COLO829 (cell line): ENCODE results near the gene SKA2.
A peak's percentile ranks its signal among the peaks of the same experiment; 100 is the strongest.
"Not testable (repeated sequence)": the region's sequence is repeated elsewhere in the genome, so short reads cannot be mapped to it uniquely, and the experiment has no call there.

Experiments used
- DNase-seq: peaks from one replicate; pipeline ENCODE4 v3.0.0; 2012; ENCODE audit warnings: low spot score

Gene SKA2

DNA sequence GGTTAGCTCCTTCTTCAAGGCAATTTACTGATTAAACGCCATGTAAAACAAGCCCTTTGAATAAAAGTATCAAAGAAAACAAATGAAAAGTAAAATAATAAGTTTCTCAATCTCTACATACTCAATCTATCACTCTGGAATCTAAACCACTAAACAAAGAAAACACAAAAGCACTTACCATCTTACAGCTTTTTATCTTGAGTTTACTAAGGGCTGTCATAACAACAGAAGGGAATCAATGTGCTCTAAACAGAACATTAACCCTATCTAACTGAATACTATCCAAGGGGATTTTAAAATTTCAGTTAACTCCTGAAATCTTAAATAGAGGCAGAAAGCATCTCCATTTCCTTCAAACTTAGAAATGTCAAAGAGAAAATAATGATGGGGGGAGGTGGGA, 3.4 kb downstream of the SKA2 start:
- no peak for DNase-seq

DNA sequence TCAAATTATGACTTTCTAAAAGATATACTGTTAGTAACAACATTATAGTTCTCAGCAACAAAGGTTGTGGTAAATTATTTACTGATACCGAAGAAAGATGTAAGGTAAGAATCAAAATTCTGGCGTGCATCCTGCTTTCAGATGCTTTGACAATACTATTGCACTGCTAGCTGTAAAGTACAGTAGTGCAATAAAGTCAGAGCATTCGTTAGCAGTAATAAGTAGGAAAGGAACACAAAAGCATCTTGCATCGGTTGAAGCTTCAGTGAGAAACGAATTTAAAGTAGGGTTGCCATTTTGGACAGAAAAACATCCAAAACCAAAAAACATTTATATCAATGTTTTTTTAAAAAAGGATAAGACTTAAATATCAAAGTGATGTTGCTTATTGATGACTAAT, 4.0 kb downstream of the SKA2 start:
- no peak for DNase-seq

DNA sequence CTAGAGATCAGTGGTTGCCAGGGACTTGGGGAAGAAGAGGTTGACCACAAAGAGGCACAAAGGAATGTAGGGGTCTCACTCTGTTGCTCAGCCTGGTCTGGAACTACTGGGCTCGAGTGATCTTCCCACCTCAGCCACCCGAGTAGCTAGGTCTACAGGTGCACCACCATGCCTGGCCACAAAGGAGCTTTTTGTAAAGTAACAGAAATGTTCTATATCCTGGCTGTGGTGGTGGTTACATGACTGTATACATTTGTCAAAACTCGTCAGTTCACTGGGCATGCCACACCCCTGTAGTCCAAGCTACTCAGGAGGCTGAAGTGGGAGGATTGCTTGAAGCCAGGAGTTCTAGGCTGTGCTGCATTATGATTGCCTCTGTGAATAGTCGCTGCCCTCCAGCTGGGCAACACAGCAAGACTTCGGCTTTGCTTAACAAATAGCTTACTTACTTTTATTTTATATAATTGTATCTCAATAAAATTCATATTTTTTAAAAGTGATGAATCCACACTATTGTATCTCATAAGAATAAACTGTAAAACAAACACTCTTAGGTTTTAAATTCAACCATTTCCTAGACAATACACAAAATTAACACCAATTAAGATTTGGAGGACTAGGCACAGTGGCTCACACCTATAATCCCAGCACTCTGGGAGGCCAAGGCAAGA, 5.0 kb downstream of the SKA2 start:
- DNase-seq: no peak

DNA sequence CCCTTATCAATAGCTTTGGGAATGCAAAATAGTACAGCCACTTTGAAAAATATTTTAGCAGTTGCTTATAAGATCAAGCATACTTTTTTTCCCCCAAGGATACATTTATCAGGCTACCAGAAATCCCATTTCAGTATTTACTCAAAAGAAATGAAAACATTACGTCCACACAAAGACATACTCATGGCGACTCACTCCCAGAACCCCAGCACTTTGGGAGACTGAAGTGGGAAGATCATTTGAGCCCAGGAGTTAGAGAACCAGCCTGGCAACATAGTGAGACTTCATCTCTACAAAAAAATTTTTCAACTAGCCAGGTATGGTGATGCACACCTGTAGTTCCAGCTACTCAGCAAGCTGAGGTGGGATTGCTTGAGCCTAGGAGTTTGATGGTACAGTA, 5.9 kb downstream of the SKA2 start:
- no peak for DNase-seq

- DNase-seq: no peak
Measured at GRCh38 chr17:59145571-59146096, 9.4 kb downstream of the SKA2 start.

- DNase-seq: no peak
Measured at GRCh38 chr17:59141860-59142259, 13.1 kb downstream of the SKA2 start.

GRCh38 chr17:59139939-59140338, 15.0 kb downstream of the SKA2 start:
- DNase-seq: no peak

- not testable (repeated sequence) for DNase-seq
Measured at GRCh38 chr17:59138339-59138738, 16.6 kb downstream of the SKA2 start.

DNA sequence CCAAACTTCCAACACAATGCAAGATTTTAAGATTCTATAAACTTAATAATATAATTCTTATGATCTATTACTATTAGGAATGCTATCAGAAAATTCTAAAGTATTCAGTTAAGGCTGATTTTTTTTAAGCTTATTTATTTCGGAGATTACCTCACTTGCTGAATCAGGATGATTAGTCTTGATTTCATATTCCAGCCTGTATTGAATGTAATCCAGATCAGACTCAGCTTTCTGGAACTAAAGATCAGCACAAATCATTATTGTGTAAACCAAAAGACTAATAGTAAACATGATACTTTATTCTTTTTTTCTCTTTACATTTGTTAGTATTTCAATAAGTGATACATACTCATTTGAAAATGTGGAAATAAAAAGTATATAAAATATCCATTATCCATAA, 23.9 kb downstream of the SKA2 start:
- DNase-seq: no peak

GRCh38 chr17:59129814-59130213, 25.2 kb downstream of the SKA2 start:
- no peak for DNase-seq

- DNase-seq: no peak
Measured at GRCh38 chr17:59126809-59127417, 28.1 kb downstream of the SKA2 start.

- DNase-seq: no peak
Measured at GRCh38 chr17:59124665-59125064, 30.3 kb downstream of the SKA2 start.

GRCh38 chr17:59121901-59122480, 33.0 kb downstream of the SKA2 start:
- no peak for DNase-seq

- no peak for DNase-seq
Measured at GRCh38 chr17:59115474-59115873, 39.5 kb downstream of the SKA2 start.

GRCh38 chr17:59111539-59111938, 43.4 kb downstream of the SKA2 start:
- no peak for DNase-seq

DNA sequence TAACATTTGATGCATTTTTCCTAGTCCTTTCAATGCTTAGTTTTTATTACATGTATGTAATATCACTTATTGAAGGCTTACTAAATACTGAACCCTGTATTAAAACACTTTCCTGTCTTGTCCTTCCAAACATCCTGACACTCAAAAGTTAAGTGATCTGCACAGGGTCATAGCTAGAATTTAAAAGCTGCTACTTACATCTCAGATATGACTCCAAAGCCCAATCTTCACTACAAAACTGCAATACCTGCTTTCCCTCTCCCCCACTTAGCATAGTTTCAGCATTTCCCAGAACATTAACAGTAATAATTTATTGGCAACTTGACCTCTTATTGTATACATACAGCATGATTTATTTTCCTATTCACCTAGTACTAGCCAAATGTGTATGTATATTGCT, 44.0 kb downstream of the SKA2 start:
- no peak for DNase-seq

DNA sequence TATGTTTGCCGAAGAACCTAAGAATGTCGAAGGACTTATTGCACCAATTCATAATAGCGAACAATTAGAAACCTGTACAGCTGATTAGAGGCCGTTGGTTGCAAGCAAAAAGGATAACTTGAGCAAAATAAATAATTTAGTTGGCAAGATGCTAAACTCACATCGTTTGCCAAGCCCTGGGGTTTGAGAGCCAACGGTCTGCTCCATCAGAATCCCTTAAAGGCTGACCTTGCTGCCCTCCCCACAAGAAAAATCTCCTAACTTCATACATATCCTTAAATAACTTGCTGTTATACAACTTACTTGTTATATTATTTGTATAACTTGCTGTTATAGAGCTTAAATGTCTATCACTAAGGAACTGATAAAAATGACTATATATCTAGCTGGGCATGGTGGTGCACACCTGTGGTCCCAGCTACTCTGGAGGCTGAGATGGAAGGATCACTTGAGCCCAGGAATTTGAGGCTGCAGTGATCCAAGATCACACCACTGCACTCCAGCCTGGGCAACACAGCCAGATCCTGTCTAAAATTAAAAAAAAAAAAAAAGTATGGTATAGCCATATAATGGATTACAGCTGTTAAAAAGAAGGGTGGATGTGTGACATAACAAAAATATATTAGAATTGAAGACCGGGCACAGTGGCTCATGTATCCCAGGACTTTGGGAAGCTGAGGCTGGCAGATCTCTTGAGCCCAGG, 46.4 kb downstream of the SKA2 start:
- no peak for DNase-seq

GRCh38 chr17:59107306-59107670, 47.7 kb downstream of the SKA2 start:
- DNase-seq: no peak

GRCh38 chr17:59106463-59107305, 48.3 kb downstream of the SKA2 start, which contains the start of gene TRIM37:
TSS of gene TRIM37 (minus strand) at chr17:59106880. CDS start at chr17:59106461, 419 bp downstream.
- DNase-seq: peak; percentile 99

DNA sequence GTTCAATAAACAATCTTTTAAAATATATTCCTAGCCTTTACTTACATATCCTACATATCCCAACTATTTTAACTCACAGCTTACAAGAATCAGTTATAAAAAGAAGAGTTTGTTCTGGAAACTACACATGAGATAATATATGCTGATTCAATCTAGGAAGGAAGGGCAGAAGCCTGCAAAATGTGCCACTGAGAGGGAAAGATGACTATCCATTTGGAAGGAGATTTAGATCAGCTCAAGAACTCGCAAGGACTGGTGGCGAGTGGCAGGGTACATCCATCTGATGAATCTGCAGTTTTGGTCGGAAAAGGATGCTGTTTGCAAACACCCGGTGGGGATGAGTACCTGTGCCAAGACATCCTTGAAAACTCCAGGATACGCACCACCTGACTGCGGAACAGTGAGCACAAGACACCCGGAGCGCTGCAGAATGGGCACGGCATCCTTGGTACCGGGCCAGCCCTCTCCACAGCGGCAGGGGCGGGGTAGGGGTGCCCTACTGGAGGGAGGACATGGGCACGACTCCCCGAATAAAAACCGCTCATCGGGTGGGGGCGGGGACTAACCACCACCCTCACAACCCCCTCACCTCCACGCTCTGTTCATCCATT, 49.0 kb downstream of the SKA2 start:
- DNase-seq: no peak

DNA sequence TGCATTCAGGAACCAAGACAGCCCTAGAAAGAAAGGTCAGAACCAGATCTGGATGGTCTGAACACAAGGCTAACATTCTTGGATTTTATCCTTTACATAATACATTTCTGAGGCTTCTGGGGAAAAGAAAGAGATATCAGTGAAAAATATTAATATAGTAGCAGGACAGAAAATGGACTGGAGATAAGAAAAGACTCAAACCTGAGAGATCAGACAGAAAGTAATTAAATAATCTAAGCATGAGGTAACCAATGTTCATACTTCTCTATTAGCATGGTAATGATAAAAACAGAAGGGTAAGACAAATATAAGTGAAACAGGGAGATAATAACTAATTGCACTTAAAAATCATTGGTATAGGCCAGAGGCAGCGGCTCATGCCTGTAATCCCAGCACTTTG, 53.8 kb downstream of the SKA2 start:
- DNase-seq: no peak
